Stimulated activated CD8-positive, alpha-beta memory T cell treated with anti-CD3 and anti-CD28 coated beads, Interleukin-12 subunit alpha, Interleukin-12 subunit beta, amount 100 ng/mL, for 1 hour (primary cell): ENCODE results near the gene MIEF2.
"Not testable (repeated sequence)": the region's sequence is repeated elsewhere in the genome, so short reads cannot be mapped to it uniquely, and the experiment has no call there.

Experiments used
- DNase-seq: peaks from one replicate; pipeline ENCODE4 v3.0.0-alpha.2; 2020; ENCODE audit warnings: low read depth

The MIEF2 gene

GRCh38 chr17:18291718-18292540 lies 31.5 kb downstream of the MIEF2 start:
- no peak for DNase-seq

- DNase-seq, result not testable (repeated sequence)
Measured at GRCh38 chr17:18298061-18298460, 37.6 kb downstream of the MIEF2 start.

DNA sequence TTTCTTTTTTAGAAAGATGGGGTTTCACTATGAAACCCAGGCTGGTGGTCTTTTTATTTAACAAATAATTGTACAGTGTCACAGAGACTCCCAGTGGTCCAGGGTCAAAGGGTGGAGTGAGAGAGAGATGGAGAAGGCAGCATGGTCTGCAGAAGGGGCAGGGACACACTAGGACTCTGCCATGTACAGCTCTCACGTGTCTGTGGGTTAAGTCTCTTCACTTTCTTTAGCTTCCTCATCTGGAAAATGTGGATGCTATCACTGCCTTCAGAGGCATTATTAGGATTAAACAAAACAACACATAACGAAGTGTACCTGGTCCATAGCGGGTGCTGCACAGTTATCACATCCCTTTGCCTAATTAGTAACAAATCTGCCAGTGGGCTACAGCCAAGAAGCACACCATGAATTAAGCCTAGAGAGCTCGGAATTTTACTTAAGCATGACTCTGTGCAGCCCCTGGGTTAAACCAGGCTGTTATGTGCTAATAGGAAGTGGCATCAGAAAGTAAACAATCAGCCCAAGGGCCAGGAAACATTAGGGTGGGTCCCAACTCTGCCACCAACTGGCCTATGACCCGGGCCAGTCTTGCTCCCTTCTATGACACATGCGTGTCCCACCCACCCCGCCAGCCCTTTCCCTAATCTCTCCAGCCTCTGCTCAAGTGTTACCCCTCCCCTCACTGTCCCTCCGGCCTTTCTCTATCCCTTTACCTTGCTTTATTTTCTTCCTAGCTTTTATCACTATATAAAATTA lies 40.4 kb downstream of the MIEF2 start:
- DNase-seq, result no peak

GRCh38 chr17:18303206-18303605 lies 42.7 kb downstream of the MIEF2 start:
- not testable (repeated sequence) for DNase-seq

- DNase-seq, result no peak
Measured at GRCh38 chr17:18309202-18309601, 48.7 kb downstream of the MIEF2 start.

GRCh38 chr17:18314059-18314730 lies 53.7 kb downstream of the MIEF2 start:
- no peak for DNase-seq

DNA sequence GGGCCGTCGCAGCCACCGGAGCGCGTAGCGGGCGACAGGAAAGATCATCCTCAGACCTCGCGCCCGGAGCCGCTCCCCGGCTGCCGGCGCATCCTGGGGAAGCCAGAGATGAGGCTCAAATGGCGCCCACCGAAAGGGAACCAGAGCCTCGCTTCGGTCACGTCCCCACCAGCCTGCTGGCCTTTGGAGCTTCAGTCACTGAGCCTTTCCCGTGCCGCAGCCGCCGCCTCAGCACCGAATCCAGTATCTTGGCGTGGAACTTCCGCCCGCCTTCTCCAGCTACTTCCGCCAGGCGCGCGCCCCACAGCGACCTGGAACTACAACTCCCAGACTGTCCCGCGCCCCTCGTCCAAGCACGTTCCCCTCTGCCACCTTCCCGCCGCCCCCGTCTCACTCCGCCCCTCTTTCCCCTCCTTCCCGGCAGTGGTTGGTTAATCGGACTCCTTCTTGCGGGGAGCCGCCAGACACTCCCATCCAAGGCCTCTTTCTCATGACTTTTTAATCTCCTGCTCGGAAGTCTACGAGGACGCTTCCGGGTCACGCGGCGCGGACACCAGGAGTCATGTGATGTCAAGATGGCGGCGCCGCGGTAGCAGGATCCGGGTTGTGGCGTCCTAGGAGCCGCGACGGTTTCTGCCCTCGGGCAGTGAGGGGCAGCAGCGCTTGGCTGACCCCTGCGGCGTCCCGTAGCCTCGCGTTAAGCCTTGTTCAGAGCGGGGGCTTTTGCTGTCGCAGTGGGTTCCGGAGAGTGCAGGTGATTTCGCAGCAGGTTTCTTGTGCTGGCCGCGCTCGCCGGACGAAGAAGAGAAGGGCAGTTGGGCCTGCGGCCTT lies 54.5 kb downstream of the MIEF2 start, which contains the start of the genes SMCR8 and TOP3A:
Gene SMCR8, plus strand, starts transcription at position 563 of the 831 bp plus-strand sequence. CDS start 497 bp downstream, outside the sequence.
Gene TOP3A, minus strand, starts transcription at position 264 of the 831 bp plus-strand sequence. Its CDS starts 216 bp downstream, at position 48.
- DNase-seq, result peak; percentile 95

- DNase-seq, result no peak
Measured at GRCh38 chr17:18315562-18315922, 55.1 kb downstream of the MIEF2 start.

- no peak for DNase-seq
Measured at GRCh38 chr17:18315961-18316360, 55.5 kb downstream of the MIEF2 start.
